ENCODE data around the gene SEPTIN11.

SEPTIN11 gene

DNA sequence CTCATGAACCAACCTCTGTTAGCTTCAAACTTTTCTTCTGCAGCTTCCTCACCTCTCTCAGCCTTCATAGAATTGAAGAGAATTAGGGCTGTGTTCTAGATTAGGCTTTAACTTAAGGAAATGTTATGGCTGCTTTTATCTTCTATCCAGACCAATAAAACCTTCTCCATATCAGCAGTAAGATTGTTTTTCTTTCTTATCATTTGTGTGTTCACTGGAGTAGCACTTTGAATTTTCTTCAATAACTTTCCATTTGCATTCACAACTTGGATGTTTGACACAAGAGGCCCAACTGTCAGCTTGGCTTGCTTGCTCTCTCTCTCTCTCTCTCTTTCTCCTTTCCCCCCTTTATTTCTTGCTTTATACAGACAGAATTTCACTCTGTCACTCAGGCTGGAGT, 28.8 kb upstream of the SEPTIN11 start:
- Histone ChIP-seq H3K27ac (no peak overlapping the region), H3K27me3 (replicated peaks) (no peaks in the 10 kb centered on the region), H3K36me3 (replicated peaks) (no peaks in the 10 kb centered on the region), H3K4me3 (ENCODE audit: low read depth, low read length) (no peak overlapping the region)
- TF ChIP-seq, protein P1, sequence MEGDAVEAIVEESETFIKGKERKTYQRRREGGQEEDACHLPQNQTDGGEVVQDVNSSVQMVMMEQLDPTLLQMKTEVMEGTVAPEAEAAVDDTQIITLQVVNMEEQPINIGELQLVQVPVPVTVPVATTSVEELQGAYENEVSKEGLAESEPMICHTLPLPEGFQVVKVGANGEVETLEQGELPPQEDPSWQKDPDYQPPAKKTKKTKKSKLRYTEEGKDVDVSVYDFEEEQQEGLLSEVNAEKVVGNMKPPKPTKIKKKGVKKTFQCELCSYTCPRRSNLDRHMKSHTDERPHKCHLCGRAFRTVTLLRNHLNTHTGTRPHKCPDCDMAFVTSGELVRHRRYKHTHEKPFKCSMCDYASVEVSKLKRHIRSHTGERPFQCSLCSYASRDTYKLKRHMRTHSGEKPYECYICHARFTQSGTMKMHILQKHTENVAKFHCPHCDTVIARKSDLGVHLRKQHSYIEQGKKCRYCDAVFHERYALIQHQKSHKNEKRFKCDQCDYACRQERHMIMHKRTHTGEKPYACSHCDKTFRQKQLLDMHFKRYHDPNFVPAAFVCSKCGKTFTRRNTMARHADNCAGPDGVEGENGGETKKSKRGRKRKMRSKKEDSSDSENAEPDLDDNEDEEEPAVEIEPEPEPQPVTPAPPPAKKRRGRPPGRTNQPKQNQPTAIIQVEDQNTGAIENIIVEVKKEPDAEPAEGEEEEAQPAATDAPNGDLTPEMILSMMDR (IDR thresholded peaks at IDR 0.05; ENCODE audit: low read depth, low read length, missing control alignments), result no peak
- no peak for DNase-seq
- in situ Hi-C loops (cut with HindIII; ENCODE audit: low pct_ligation_motif_present, low sequenced_read_pairs), result no loop called here

GRCh38 chr4:76923619-76924357, 25.8 kb upstream of the SEPTIN11 start:
- no peaks in the 10 kb centered on the region for H3K36me3 ChIP-seq (replicated peaks)
- H3K27ac ChIP-seq, result no peak overlapping the region
- no peak overlapping the region for H3K4me3 ChIP-seq (ENCODE audit: low read depth, low read length)
- in situ Hi-C loops (cut with HindIII; ENCODE audit: low pct_ligation_motif_present, low sequenced_read_pairs), result no loop called here
- DNase-seq, result no peak
- TF ChIP-seq, protein P1 (IDR thresholded peaks at IDR 0.05; ENCODE audit: low read depth, low read length, missing control alignments), result no peak
- no peaks in the 10 kb centered on the region for H3K27me3 ChIP-seq (replicated peaks)

- TF ChIP-seq, protein P1 (IDR thresholded peaks at IDR 0.05; ENCODE audit: low read depth, low read length, missing control alignments), result no peak
- no peaks in the 10 kb centered on the region for H3K27me3 ChIP-seq (replicated peaks)
- DNase-seq, result no peak
- in situ Hi-C loops (cut with HindIII; ENCODE audit: low pct_ligation_motif_present, low sequenced_read_pairs), result no loop called here
- no peak overlapping the region for H3K27ac ChIP-seq
- no peak overlapping the region for H3K4me3 ChIP-seq (ENCODE audit: low read depth, low read length)
- no peaks in the 10 kb centered on the region for H3K36me3 ChIP-seq (replicated peaks)
Measured at GRCh38 chr4:76926841-76927240, 22.7 kb upstream of the SEPTIN11 start.

GRCh38 chr4:76930685-76931084, 18.9 kb upstream of the SEPTIN11 start:
- in situ Hi-C loops (cut with HindIII; ENCODE audit: low pct_ligation_motif_present, low sequenced_read_pairs), result no loop called here
- TF ChIP-seq, protein P1 (IDR thresholded peaks at IDR 0.05; ENCODE audit: low read depth, low read length, missing control alignments), result no peak
- no peaks in the 10 kb centered on the region for H3K36me3 ChIP-seq (replicated peaks)
- DNase-seq, result no peak
- H3K27ac ChIP-seq, result no peak overlapping the region
- no peak overlapping the region for H3K4me3 ChIP-seq (ENCODE audit: low read depth, low read length)
- no peaks in the 10 kb centered on the region for H3K27me3 ChIP-seq (replicated peaks)

DNA sequence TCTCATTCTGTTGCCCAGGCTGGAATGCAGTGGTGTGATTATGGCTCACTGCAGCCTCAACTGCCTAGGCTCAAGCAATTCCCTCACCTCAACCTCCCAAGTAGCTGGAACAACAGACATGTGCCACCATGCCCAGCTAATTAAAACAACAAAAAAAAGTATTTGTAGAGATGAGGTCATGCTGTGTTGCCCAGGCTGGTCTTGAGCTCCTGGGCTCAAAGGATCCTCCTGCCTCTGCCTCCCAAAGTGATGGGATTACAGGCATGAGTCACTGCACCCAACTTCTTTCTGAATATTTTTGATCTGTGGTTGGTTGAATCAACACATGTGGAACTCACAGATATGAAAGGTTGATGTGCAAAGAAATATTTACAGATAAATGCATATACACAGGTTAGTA, 18.5 kb upstream of the SEPTIN11 start:
- no peak overlapping the region for H3K4me3 ChIP-seq (ENCODE audit: low read depth, low read length)
- H3K27me3 ChIP-seq (replicated peaks), result no peaks in the 10 kb centered on the region
- TF ChIP-seq, protein P1 (IDR thresholded peaks at IDR 0.05; ENCODE audit: low read depth, low read length, missing control alignments), result no peak
- no peak overlapping the region for H3K27ac ChIP-seq
- DNase-seq, result no peak
- in situ Hi-C loops (cut with HindIII; ENCODE audit: low pct_ligation_motif_present, low sequenced_read_pairs), result no loop called here
- no peaks in the 10 kb centered on the region for H3K36me3 ChIP-seq (replicated peaks)

Measured in brain microvascular endothelial cell (primary cell).